K562 (cell line): Measurements from ENCODE around the gene RGS9. TPM values are rescaled to one million over a fixed set of nuclear protein-coding genes. Genes with fewer than 3 reads are reported as not detected.

Experiments
- CBFB ChIP-seq: sonication (generic); formaldehyde crosslinking; IDR thresholded peaks from 2 replicates; pipeline ENCODE4 v1.4.0; 2020; ENCODE audit warnings: mild to moderate bottlenecking, missing genetic modification reagents
- EWSR1 ChIP-seq: fragments of 450-650 bp; IDR thresholded peaks from 2 replicates; pipeline ENCODE4 v1.6.1; 2018; ENCODE audit warnings: borderline replicate concordance, mild to moderate bottlenecking, low read depth, moderate library complexity; ENCODE audit not compliant: partially characterized antibody
- FIP1L1 ChIP-seq: fragments of 200-400 bp; formaldehyde crosslinking; IDR thresholded peaks from 2 replicates; pipeline ENCODE4 v1.6.1; 2018; ENCODE audit warnings: mild to moderate bottlenecking, low read depth, low read length; ENCODE audit not compliant: poor library complexity, severe bottlenecking
- FOXP1 ChIP-seq: sonication (generic); formaldehyde crosslinking; IDR thresholded peaks from 2 replicates; pipeline ENCODE4 v1.8.0; 2022; ENCODE audit warnings: mild to moderate bottlenecking, missing genetic modification reagents
- MTA1 ChIP-seq: fragments of 450-650 bp; IDR thresholded peaks from 2 replicates; pipeline ENCODE4 v1.6.1; 2017; ENCODE audit warnings: borderline replicate concordance
- RNF2 ChIP-seq: sonication (generic); IDR thresholded peaks from 2 replicates; pipeline ENCODE4 v1.6.1; 2016
- SMARCA4 ChIP-seq: fragments of 450-650 bp; IDR thresholded peaks from 2 replicates; pipeline ENCODE4 v1.6.1; 2016
- SOX6 ChIP-seq: fragments of 450-650 bp; IDR thresholded peaks from 2 replicates; pipeline ENCODE4 v1.6.1; 2014; ENCODE audit warnings: mild to moderate bottlenecking
- TEAD2 ChIP-seq: fragments of 450-650 bp; IDR thresholded peaks from 2 replicates; pipeline ENCODE4 v1.6.1; 2016; ENCODE audit warnings: missing genetic modification characterization, control low read depth, missing compliant biosample characterization
- U2AF2 ChIP-seq: fragments of 200-400 bp; formaldehyde crosslinking; optimal IDR thresholded peaks from 2 replicates; pipeline ENCODE3; 2017; ENCODE audit warnings: low read depth, mild to moderate bottlenecking, low read length
- ZBED1 ChIP-seq: IDR thresholded peaks from 2 replicates; pipeline ENCODE4 v1.6.1; 2014
- ZNF347 ChIP-seq: fragments of 450-650 bp; formaldehyde crosslinking; IDR thresholded peaks from 2 replicates; pipeline ENCODE4 v1.4.0; 2020; ENCODE audit warnings: low read depth, mild to moderate bottlenecking, moderate library complexity
- ZNF609 ChIP-seq: sonication (generic); formaldehyde crosslinking; IDR thresholded peaks from 2 replicates; pipeline ENCODE4 v1.8.1; 2023; ENCODE audit warnings: missing genetic modification reagents, mild to moderate bottlenecking, borderline replicate concordance
- ZNF76 ChIP-seq: fragments of 250-450 bp; sonication (Bioruptor Pico); IDR thresholded peaks from 2 replicates; pipeline ENCODE4 v1.4.0; 2020; ENCODE audit warnings: mild to moderate bottlenecking, moderate library complexity, borderline replicate concordance
- polyA plus RNA-seq, 8 experiments: library from polyadenylated mRNA; depleted of rRNA in 4 of 8; stranded (reverse) in 5 of 8; unstranded in 3 of 8; fragments of >200 nt; fragmentation: Nextera tagmentation in 2 of 8; fragmentation: Illumina TruSeq in 1 of 8; extraction: Ambion mirVana in 2 of 8; extraction: Trizol in 1 of 8; gene quantifications; 2 replicates each; pipeline versions ENCODE4 v1.2.1 to v1.2.3, GENCODE V29; 2011 to 2014; ENCODE audit warnings: inconsistent platforms in 1 of 8, missing spikeins in 1 of 8
- total RNA-seq, 7 experiments: library from RNA; depleted of rRNA in 6 of 7; stranded (reverse); fragments of >200 nt in 6 of 7; fragmentation: Illumina TruSeq in 2 of 7; extraction: Trizol in 2 of 7; gene quantifications; 2 replicates each; pipeline versions ENCODE4 v1.2.1 to v1.2.3, GENCODE V29; 2011 to 2021; ENCODE audit warnings: low replicate concordance in 1 of 7
- TF ChIP-seq, protein P1 (sequence below): fragments of 250-450 bp; sonication (Bioruptor Pico); IDR thresholded peaks from 2 replicates; pipeline ENCODE4 v1.8.0; 2021; ENCODE audit warnings: moderate library complexity, mild to moderate bottlenecking, inconsistent platforms

RGS9 gene
- total and polyA plus RNA-seq, 9 of the 15 experiments (the other 6 are each of a cell fraction or from before 2014, with no cell fraction given) = 0.18 to 1.4 (median 0.55) TPM

- TF ChIP-seq ZNF347 (CRISPR knock-in tag) (no peak), MTA1 (no peak), EWSR1 (no peak), U2AF2 (no peak), ZNF609 (no peak), ZNF76 (CRISPR knock-in tag) (no peak), RNF2 (peak; percentile 55; the same call in 1 of the 2 replicates), ZBED1 (no peak), SMARCA4 (peak; percentile 40; the same call in 1 of the 2 replicates), FIP1L1 (no peak), CBFB (CRISPR knock-in tag) (no peak), FOXP1 (CRISPR knock-in tag) (no peak), TEAD2 (tag) (no peak), SOX6 (peak; percentile 64)
- TF ChIP-seq, protein P1, sequence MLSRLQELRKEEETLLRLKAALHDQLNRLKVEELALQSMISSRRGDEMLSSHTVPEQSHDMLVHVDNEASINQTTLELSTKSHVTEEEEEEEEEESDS (CRISPR knock-in tag) = no peak
Measured at GRCh38 chr17:65130832-65131231, 6.3 kb upstream of the RGS9 start (continued).
